Measurements from ENCODE around the gene RIN3.

The RIN3 gene

GRCh38 chr14:92651106-92651757, 137.7 kb downstream of the RIN3 start:
- Histone ChIP-seq H3K36me3 (peaks cover 0 to 31% (median 5%) of the 10 kb centered on the region in 11 experiments; a peak in 8 of 22 replicates), H3K4me1 (peaks cover 56 to 94% (median 74%) of the 10 kb centered on the region in 10 experiments), H3K4me2 (peak overlapping the region; percentile 73 to 100 (median 96)), H4K20me1 (peaks cover 0 to 38% (median 7%) of the 10 kb centered on the region in 11 experiments; a peak in 9 of 22 replicates), H3K9ac (peak overlapping the region; percentile 68 to 93 (median 83)), H3K4me3 (peak overlapping the region in 8 of 10 experiments; percentile 53 to 97 (median 82); a peak in 14 of 20 replicates), H3K9me3 (replicated peaks in 1 of 11) (no peaks in the 10 kb centered on the region), H3K27ac (peak overlapping the region; percentile 78 to 99 (median 94)), H3K27me3 (peaks cover 0 to 24% (median 11%) of the 10 kb centered on the region in 11 experiments; a peak in 14 of 22 replicates)
- peak in 5 of 11 experiments; percentile 39 to 59 (median 52); a peak in 3 of 22 replicates for TF ChIP-seq Cebpa-rat (IDR thresholded peaks at IDR 0.05)

- Histone ChIP-seq H3K9me3 (replicated peaks in 1 of 11) (no peaks in the 10 kb centered on the region), H3K4me3 (peak overlapping the region; percentile 17 to 97 (median 80); a peak in 17 of 20 replicates), H3K27me3 (peaks cover 0 to 24% (median 11%) of the 10 kb centered on the region in 11 experiments; a peak in 14 of 22 replicates), H3K9ac (peak overlapping the region; percentile 69 to 94 (median 87)), H3K4me1 (peaks cover 55 to 94% (median 74%) of the 10 kb centered on the region in 10 experiments), H3K36me3 (peaks cover 0 to 37% (median 5%) of the 10 kb centered on the region in 11 experiments; a peak in 8 of 22 replicates), H3K27ac (peak overlapping the region; percentile 78 to 99 (median 94)), H3K4me2 (peak overlapping the region; percentile 73 to 100 (median 96)), H4K20me1 (peaks cover 0 to 44% (median 7%) of the 10 kb centered on the region in 11 experiments; a peak in 9 of 22 replicates)
- TF ChIP-seq Cebpa-rat (IDR thresholded peaks at IDR 0.05), result no peak
Measured at GRCh38 chr14:92651758-92652406, 138.3 kb downstream of the RIN3 start.

- peak overlapping the region; percentile 76 to 99 (median 94) for H3K27ac ChIP-seq
- no peak for TF ChIP-seq Cebpa-rat (IDR thresholded peaks at IDR 0.05)
Measured at GRCh38 chr14:92652413-92653151, 139.0 kb downstream of the RIN3 start.

GRCh38 chr14:92653162-92653651, 139.6 kb downstream of the RIN3 start:
- peaks cover 0 to 57% (median 7%) of the 10 kb centered on the region in 11 experiments; a peak in 9 of 22 replicates for H4K20me1 ChIP-seq
- peak overlapping the region; percentile 73 to 100 (median 96) for H3K4me2 ChIP-seq
- peak overlapping the region in 8 of 10 experiments; percentile 53 to 97 (median 82); a peak in 16 of 20 replicates for H3K4me3 ChIP-seq
- peak overlapping the region in 10 of 11 experiments; percentile 73 to 94 (median 88); a peak in 18 of 22 replicates for H3K9ac ChIP-seq
- peaks cover 0 to 24% (median 11%) of the 10 kb centered on the region in 11 experiments; a peak in 14 of 22 replicates for H3K27me3 ChIP-seq
- peaks cover 0 to 46% (median 11%) of the 10 kb centered on the region in 11 experiments; a peak in 13 of 22 replicates for H3K36me3 ChIP-seq
- no peak for TF ChIP-seq Cebpa-rat (IDR thresholded peaks at IDR 0.05)
- H3K9me3 ChIP-seq (replicated peaks in 1 of 11), result no peaks in the 10 kb centered on the region
- peaks cover 55 to 94% (median 74%) of the 10 kb centered on the region in 10 experiments for H3K4me1 ChIP-seq
- H3K27ac ChIP-seq, result peak overlapping the region in 10 of 11 experiments; percentile 82 to 99 (median 94); a peak in 19 of 22 replicates

More at GRCh38 chr14:92652413-92653151, 139.0 kb downstream of the RIN3 start:
- Histone ChIP-seq H3K4me3 (peak overlapping the region; percentile 17 to 97 (median 80); a peak in 17 of 20 replicates), H3K27me3 (peaks cover 0 to 24% (median 11%) of the 10 kb centered on the region in 11 experiments; a peak in 14 of 22 replicates), H3K9me3 (replicated peaks in 1 of 11) (no peaks in the 10 kb centered on the region), H4K20me1 (peaks cover 0 to 51% (median 7%) of the 10 kb centered on the region in 11 experiments; a peak in 9 of 22 replicates), H3K4me2 (peak overlapping the region; percentile 73 to 100 (median 96)), H3K9ac (peak overlapping the region; percentile 69 to 94 (median 87)), H3K36me3 (peaks cover 0 to 39% (median 5%) of the 10 kb centered on the region in 11 experiments; a peak in 8 of 22 replicates), H3K4me1 (peaks cover 55 to 94% (median 74%) of the 10 kb centered on the region in 10 experiments)

GRCh38 chr14:92654239-92654901, 140.8 kb downstream of the RIN3 start:
- H3K27ac ChIP-seq, result peak overlapping the region in 7 of 11 experiments; percentile 20 to 99 (median 95); a peak in 10 of 22 replicates
- H4K20me1 ChIP-seq, result peaks cover 0 to 61% (median 7%) of the 10 kb centered on the region in 11 experiments; a peak in 9 of 22 replicates
- H3K4me1 ChIP-seq, result peaks cover 65 to 94% (median 74%) of the 10 kb centered on the region in 10 experiments

GRCh38 chr14:92655419-92656201, 142.0 kb downstream of the RIN3 start:
- TF ChIP-seq Cebpa-rat (IDR thresholded peaks at IDR 0.05), result no peak
- peak overlapping the region in 7 of 11 experiments; percentile 22 to 94 (median 89); a peak in 13 of 22 replicates for H3K9ac ChIP-seq

More at GRCh38 chr14:92654239-92654901, 140.8 kb downstream of the RIN3 start:
- peaks cover 0 to 24% (median 11%) of the 10 kb centered on the region in 11 experiments; a peak in 14 of 22 replicates for H3K27me3 ChIP-seq
- H3K36me3 ChIP-seq, result peaks cover 0 to 57% (median 23%) of the 10 kb centered on the region in 11 experiments; a peak in 15 of 22 replicates
- H3K4me2 ChIP-seq, result peak overlapping the region in 8 of 11 experiments; percentile 81 to 100 (median 98); a peak in 15 of 22 replicates
- H3K9ac ChIP-seq, result peak overlapping the region in 7 of 11 experiments; percentile 20 to 94 (median 90); a peak in 13 of 22 replicates
- H3K4me3 ChIP-seq, result peak overlapping the region in 7 of 10 experiments; percentile 65 to 97 (median 83); a peak in 13 of 20 replicates
- no peak for TF ChIP-seq Cebpa-rat (IDR thresholded peaks at IDR 0.05)
- H3K9me3 ChIP-seq (replicated peaks in 1 of 11), result no peaks in the 10 kb centered on the region

More at GRCh38 chr14:92655419-92656201, 142.0 kb downstream of the RIN3 start:
- Histone ChIP-seq H3K36me3 (peaks cover 0 to 68% (median 33%) of the 10 kb centered on the region in 11 experiments; a peak in 17 of 22 replicates), H3K4me3 (peak overlapping the region in 6 of 10 experiments; percentile 78 to 97 (median 84); a peak in 12 of 20 replicates), H3K9me3 (replicated peaks in 1 of 11) (peaks cover 0 to 3% (median 0%) of the 10 kb centered on the region in 11 experiments; a peak in 1 of 22 replicates), H3K4me2 (peak overlapping the region in 8 of 11 experiments; percentile 88 to 100 (median 98); a peak in 16 of 22 replicates), H3K27ac (peak overlapping the region in 10 of 11 experiments; percentile 0 to 99 (median 95); a peak in 18 of 22 replicates), H3K4me1 (peaks cover 65 to 94% (median 74%) of the 10 kb centered on the region in 10 experiments), H4K20me1 (peaks cover 0 to 61% (median 7%) of the 10 kb centered on the region in 11 experiments; a peak in 9 of 22 replicates), H3K27me3 (peaks cover 0 to 24% (median 11%) of the 10 kb centered on the region in 11 experiments; a peak in 14 of 22 replicates)

Measured in BLaER1 treated with 17β-estradiol and CSF1 and Interleukin-3, amounts not matched to agents 10 nM and 100 nM (cell line).